OCI-LY3 (cell line): ENCODE results near the gene RBFOX1.
A peak's percentile ranks its signal among the peaks of the same experiment; 100 is the strongest.

Experiments
- H2AFZ ChIP-seq: fragments of 200-600, 300-600 bp; shearing (Covaris generic); 2 replicates; pipeline ENCODE4 v1.6.0; 2014; ENCODE audit warnings: antibody characterized with exemption, low read depth, low read length
- H3K27ac ChIP-seq: fragments of 200-600, 300-600 bp; sonication (generic); 2 replicates; pipeline ENCODE4 v1.5.1; 2014; ENCODE audit warnings: mild to moderate bottlenecking, low read length, moderate library complexity, mixed read lengths
- H3K27me3 ChIP-seq: fragments of 200-600, 300-600 bp; sonication (generic); 2 replicates; pipeline ENCODE4 v1.6.1; 2014; ENCODE audit warnings: low read depth, low read length, mixed read lengths
- H3K36me3 ChIP-seq: fragments of 200-600, 300-600 bp; sonication (generic); replicated peaks from 2 replicates; pipeline ENCODE3; 2014; ENCODE audit warnings: low read depth, low read length, mixed read lengths
- H3K4me1 ChIP-seq: fragments of 300-600, 200-600 bp; sonication (generic); 2 replicates; pipeline ENCODE4 v1.6.1; 2014; ENCODE audit warnings: low read length, mixed read lengths
- H3K4me2 ChIP-seq: fragments of 200-600, 300-600 bp; sonication (generic); 2 replicates; pipeline ENCODE4 v1.6.1; 2014; ENCODE audit warnings: low read length, mixed read lengths
- H3K4me3 ChIP-seq: fragments of 300-600, 200-600 bp; sonication (generic); 2 replicates; pipeline ENCODE4 v1.5.1; 2014; ENCODE audit warnings: antibody characterized with exemption, mild to moderate bottlenecking, low read length, moderate library complexity
- H3K79me2 ChIP-seq: fragments of 300-600, 200-600 bp; shearing (Covaris generic); 2 replicates; pipeline ENCODE4 v1.6.1; 2014; ENCODE audit warnings: mild to moderate bottlenecking, low read length, mixed read lengths
- H3K9ac ChIP-seq: fragments of 300-600, 200-600 bp; shearing (Covaris generic); 2 replicates; pipeline ENCODE4 v1.6.0; 2014; ENCODE audit warnings: mild to moderate bottlenecking, low read length, moderate library complexity
- H3K9me3 ChIP-seq: fragments of 200-600, 300-600 bp; shearing (Covaris generic); 2 replicates; pipeline ENCODE4 v1.6.1; 2014; ENCODE audit warnings: low read length, mixed read lengths; ENCODE audit not compliant: insufficient read depth
- H4K20me1 ChIP-seq: fragments of 200-600, 300-600 bp; sonication (generic); 2 replicates; pipeline ENCODE4 v1.6.1; 2016; ENCODE audit warnings: low read length, mixed read lengths; ENCODE audit not compliant: insufficient read depth
- CTCF ChIP-seq: fragments of 200-600, 300-600 bp; sonication (generic); IDR thresholded peaks from 2 replicates; pipeline ENCODE4 v1.5.1; 2014; ENCODE audit warnings: antibody characterized with exemption, low read length, low read depth
- EZH2phosphoT487 ChIP-seq: fragments of 200-600 bp; shearing (Covaris generic); IDR thresholded peaks from 2 replicates; pipeline ENCODE4 v1.6.1; 2018; ENCODE audit warnings: antibody characterized with exemption, mixed run types, low read depth

RBFOX1 gene

GRCh38 chr16:7423434-7424044, 90.9 kb downstream of the RBFOX1 start:
- H3K4me3 ChIP-seq: peak overlapping the region; percentile 31
- H3K4me2 ChIP-seq: peak overlapping the region; percentile 45
- no peak for TF ChIP-seq EZH2phosphoT487
- no peak for TF ChIP-seq CTCF

GRCh38 chr16:7426161-7426560, 93.5 kb downstream of the RBFOX1 start:
- H3K9me3 ChIP-seq: no peaks in the 10 kb centered on the region
- H3K27me3 ChIP-seq: no peaks in the 10 kb centered on the region
- no peaks in the 10 kb centered on the region for H3K79me2 ChIP-seq
- no peak overlapping the region for H2AFZ ChIP-seq
- peaks cover 10% of the 10 kb centered on the region for H3K4me1 ChIP-seq
- no peaks in the 10 kb centered on the region for H3K36me3 ChIP-seq
- no peaks in the 10 kb centered on the region for H4K20me1 ChIP-seq
- H3K27ac ChIP-seq: no peak overlapping the region
- H3K4me2 ChIP-seq: no peak overlapping the region
- no peak for TF ChIP-seq CTCF
- no peak for TF ChIP-seq EZH2phosphoT487
- H3K4me3 ChIP-seq: no peak overlapping the region
- no peak overlapping the region for H3K9ac ChIP-seq

More at GRCh38 chr16:7423434-7424044, 90.9 kb downstream of the RBFOX1 start:
- Histone ChIP-seq H2AFZ (no peak overlapping the region), H3K27me3 (no peaks in the 10 kb centered on the region), H4K20me1 (no peaks in the 10 kb centered on the region), H3K9me3 (no peaks in the 10 kb centered on the region), H3K36me3 (no peaks in the 10 kb centered on the region), H3K4me1 (peaks cover 10% of the 10 kb centered on the region), H3K9ac (no peak overlapping the region), H3K79me2 (no peaks in the 10 kb centered on the region), H3K27ac (no peak overlapping the region)

- Histone ChIP-seq H3K4me1 (no peaks in the 10 kb centered on the region), H3K4me2 (no peak overlapping the region), H3K36me3 (no peaks in the 10 kb centered on the region), H3K27ac (no peak overlapping the region), H3K79me2 (no peaks in the 10 kb centered on the region), H3K9me3 (no peaks in the 10 kb centered on the region), H2AFZ (no peak overlapping the region), H3K4me3 (no peak overlapping the region), H3K9ac (no peak overlapping the region), H4K20me1 (no peaks in the 10 kb centered on the region), H3K27me3 (no peaks in the 10 kb centered on the region)
- TF ChIP-seq EZH2phosphoT487: no peak
- TF ChIP-seq CTCF: no peak
These were observed 99.1 kb downstream of the RBFOX1 start for GRCh38 chr16:7431723-7432122.

- Histone ChIP-seq H3K79me2 (no peaks in the 10 kb centered on the region), H3K4me1 (no peaks in the 10 kb centered on the region)
These were observed 103.7 kb downstream of the RBFOX1 start for GRCh38 chr16:7436306-7436705.

More at GRCh38 chr16:7436306-7436705, 103.7 kb downstream of the RBFOX1 start:
- TF ChIP-seq EZH2phosphoT487: no peak
- no peak for TF ChIP-seq CTCF
- Histone ChIP-seq H3K4me2 (no peak overlapping the region), H3K36me3 (no peaks in the 10 kb centered on the region), H3K27ac (no peak overlapping the region), H3K4me3 (no peak overlapping the region), H3K9ac (no peak overlapping the region), H4K20me1 (no peaks in the 10 kb centered on the region), H3K27me3 (no peaks in the 10 kb centered on the region), H3K9me3 (no peaks in the 10 kb centered on the region), H2AFZ (no peak overlapping the region)
